K562 (cell line): ENCODE data around the gene PTGIS. TPM values are rescaled to one million over a fixed set of nuclear protein-coding genes. Genes with fewer than 3 reads are reported as not detected.

Experiments
- ATAC-seq: fragments of 200-7000 bp; cut with Tn5 transposase; 3 replicates; pipeline ENCODE4 v1.9.1; 2020; ENCODE audit warnings: moderate library complexity
- BruUV-seq: library from RNA; stranded (reverse); fragments of 400-500 nt; replicated peaks from 2 replicates; lab custom pipeline; 2021; lab: Mats Ljungman, UMichigan
- CTCF ChIA-PET: fragments of 300-600 bp; formaldehyde crosslinking; extraction: SDS; loops from one replicate; lab custom pipeline; 2021; ENCODE audit warnings: low intra/inter-chr PET ratio; lab: Yijun Ruan, JAX
- POLR2A ChIA-PET: fragments of 300-600, 350-650 bp; sonication (Branson Sonifier 250); formaldehyde crosslinking; extraction: SDS; loops from one replicate; lab custom pipeline; 2021; ENCODE audit warnings: antibody characterized with exemption, inconsistent platforms; lab: Yijun Ruan, JAX
- DNase-seq, 4 experiments: peaks; one replicate each; pipeline versions ENCODE4 v3.0.0 to v3.0.0-alpha.2; 2011 to 2018; ENCODE audit warnings: low spot score in 3 of 4, mixed read lengths in 3 of 4; ENCODE audit errors: extremely low read depth in 1 of 4
- FAIRE-seq: peaks from 2 replicates; lab custom pipeline; 2011; peaks lifted over from hg19 to GRCh38; lab: Jason Lieb, UNC
- H2AFZ ChIP-seq: 2 replicates; pipeline ENCODE4 v1.6.0; 2011; ENCODE audit warnings: low read depth, low read length, control low read depth, inconsistent platforms
- H3K27ac ChIP-seq: fragments of 200-600 bp; 3 replicates; pipeline ENCODE4 v1.8.0; 2011; ENCODE audit warnings: low read depth, mild to moderate bottlenecking, control low read depth, inconsistent platforms, low read length, moderate library complexity, mixed read lengths; ENCODE audit errors: extremely low read depth
- H3K27me3 ChIP-seq, 2 experiments: fragments of 300-600 bp in 1 of 2; 2 replicates in 1 of 2; 3 replicates in 1 of 2; pipeline versions ENCODE4 v1.6.0 to v1.8.0; 2011; ENCODE audit warnings: inconsistent platforms in 2 of 2, low read length in 2 of 2, mild to moderate bottlenecking in 1 of 2, mixed read lengths in 1 of 2, moderate library complexity in 1 of 2; ENCODE audit not compliant: control insufficient read depth in 2 of 2, insufficient read depth in 2 of 2
- H3K36me3 ChIP-seq: fragments of 300-600 bp; 3 replicates; pipeline ENCODE4 v1.8.0; 2011; ENCODE audit warnings: mild to moderate bottlenecking, low read length, inconsistent platforms; ENCODE audit not compliant: control insufficient read depth, insufficient read depth
- H3K4me1 ChIP-seq, 2 experiments: fragments of 200-600 bp in 1 of 2; replicated peaks in 1 of 2; 2 replicates in 1 of 2; 3 replicates in 1 of 2; pipeline versions ENCODE4 v1.5.1 to v1.8.0; 2011; ENCODE audit warnings: inconsistent platforms in 2 of 2, low read length in 2 of 2, mild to moderate bottlenecking in 1 of 2, mixed read lengths in 1 of 2, moderate library complexity in 1 of 2; ENCODE audit not compliant: control insufficient read depth in 2 of 2, insufficient read depth in 2 of 2
- H3K4me2 ChIP-seq: 2 replicates; pipeline ENCODE4 v1.6.1; 2011; ENCODE audit warnings: low read length, control low read depth, inconsistent platforms, mixed read lengths; ENCODE audit not compliant: insufficient read depth
- H3K4me3 ChIP-seq: fragments of 200-600 bp; sonication (generic), shearing (Covaris generic); 2 replicates; pipeline ENCODE4 v1.5.1; 2016; ENCODE audit warnings: control low read depth, inconsistent platforms
- H3K79me2 ChIP-seq: fragments of 200-600 bp; 3 replicates; pipeline ENCODE4 v1.8.0; 2011; ENCODE audit warnings: low read length, inconsistent platforms; ENCODE audit not compliant: control insufficient read depth, insufficient read depth
- H3K9ac ChIP-seq, 2 experiments: 2 replicates each; pipeline versions ENCODE4 v1.6.0 to v1.6.1; 2011; ENCODE audit warnings: low read depth in 2 of 2, low read length in 2 of 2, control low read depth in 1 of 2, inconsistent platforms in 1 of 2, mild to moderate bottlenecking in 1 of 2, mixed read lengths in 1 of 2; ENCODE audit not compliant: insufficient read depth in 1 of 2
- H3K9me1 ChIP-seq: one replicate; pipeline ENCODE4 v1.6.0; 2011; ENCODE audit warnings: inconsistent platforms, mild to moderate bottlenecking, low read length, moderate library complexity; ENCODE audit not compliant: control insufficient read depth, insufficient read depth
- H3K9me3 ChIP-seq: replicated peaks from 2 replicates; pipeline ENCODE4 v1.5.1; 2011; ENCODE audit warnings: low read depth, low read length, inconsistent platforms; ENCODE audit not compliant: control insufficient read depth, insufficient read depth
- H4K20me1 ChIP-seq: replicated peaks from 2 replicates; pipeline ENCODE4 v1.6.1; 2011; ENCODE audit warnings: low read length, inconsistent platforms, mixed read lengths; ENCODE audit not compliant: control insufficient read depth, insufficient read depth
- ASH1L ChIP-seq: fragments of 450-650 bp; IDR thresholded peaks from 2 replicates; pipeline ENCODE4 v1.6.1; 2018; ENCODE audit warnings: borderline replicate concordance, mild to moderate bottlenecking, low read depth; ENCODE audit not compliant: partially characterized antibody
- ETV1 ChIP-seq: fragments of 450-650 bp; conservative IDR thresholded peaks from 2 replicates; pipeline ENCODE4 v1.6.1; 2016; ENCODE audit warnings: missing genetic modification characterization, control low read depth, low read depth, missing compliant biosample characterization
- HNRNPH1 ChIP-seq: fragments of 200-400 bp; formaldehyde crosslinking; optimal IDR thresholded peaks from 2 replicates; pipeline ENCODE3; 2017; ENCODE audit warnings: low read depth, mild to moderate bottlenecking, low read length, moderate library complexity
- KDM2B ChIP-seq: fragments of 250-450 bp; sonication (Bioruptor Pico); IDR thresholded peaks from 2 replicates; pipeline ENCODE4 v1.8.0; 2021; ENCODE audit warnings: mild to moderate bottlenecking, moderate library complexity
- MBD2 ChIP-seq: sonication (generic); IDR thresholded peaks from 2 replicates; pipeline ENCODE4 v1.6.1; 2016; ENCODE audit warnings: low read depth, borderline replicate concordance
- ZBTB8A ChIP-seq: fragments of 450-650 bp; IDR thresholded peaks from 2 replicates; pipeline ENCODE4 v1.6.1; 2018; ENCODE audit warnings: mild to moderate bottlenecking, moderate library complexity; ENCODE audit not compliant: partially characterized antibody
- ZNF197 ChIP-seq: fragments of 200-800 bp; sonication (Bioruptor generic); IDR thresholded peaks from 2 replicates; pipeline ENCODE4 v1.6.1; 2016; ENCODE audit warnings: low read depth, missing genetic modification characterization, missing compliant biosample characterization
- WGBS: fragments of 100-300 bp; shearing (Covaris generic); methylation state at CpG from one replicate; pipeline ENCODE4 v1.1.6; 2016; ENCODE audit warnings: low coverage, mixed read lengths; ENCODE audit not compliant: insufficient coverage; ENCODE audit errors: missing lambda C conversion rate; 5-methylcytosine and 5-hydroxymethylcytosine counted together
- in situ Hi-C: fragments of 300-500 bp; cut with MboI; formaldehyde crosslinking; loops from 4 replicates; pipeline ENCODE4 v1.15.0; 2018; ENCODE audit warnings: inconsistent platforms, mixed read lengths
- intact Hi-C: fragments of 100-400 bp; cut with micrococcal nuclease; formaldehyde crosslinking; loops from 2 replicates; pipeline ENCODE4 v1.14.2; 2022
- polyA plus RNA-seq, 8 experiments: library from polyadenylated mRNA; depleted of rRNA in 4 of 8; stranded (reverse) in 5 of 8; unstranded in 3 of 8; fragments of >200 nt; fragmentation: Nextera tagmentation in 2 of 8; fragmentation: Illumina TruSeq in 1 of 8; extraction: Ambion mirVana in 2 of 8; extraction: Trizol in 1 of 8; gene quantifications; 2 replicates each; pipeline versions ENCODE4 v1.2.1 to v1.2.3, GENCODE V29; 2011 to 2014; ENCODE audit warnings: inconsistent platforms in 1 of 8, missing spikeins in 1 of 8
- total RNA-seq, 7 experiments: library from RNA; depleted of rRNA in 6 of 7; stranded (reverse); fragments of >200 nt in 6 of 7; fragmentation: Illumina TruSeq in 2 of 7; extraction: Trizol in 2 of 7; gene quantifications; 2 replicates each; pipeline versions ENCODE4 v1.2.1 to v1.2.3, GENCODE V29; 2011 to 2021; ENCODE audit warnings: low replicate concordance in 1 of 7

The PTGIS gene
- total and polyA plus RNA-seq, 9 of the 15 experiments (the other 6 are each of a cell fraction or from before 2014, with no cell fraction given): not detected

GRCh38 chr20:49518576-49518975 lies 49.4 kb downstream of the PTGIS start:
- FAIRE-seq (no peak), ATAC-seq (no peak), DNase-seq (no peak)
- peaks cover 2% of the 10 kb centered on the region; the same call in 1 of the 2 replicates for H4K20me1 ChIP-seq
- H3K9me1 ChIP-seq: no peaks in the 10 kb centered on the region
- no peak overlapping the region for H3K4me2 ChIP-seq
- H3K4me1 ChIP-seq: no peaks in the 10 kb centered on the region
- no TSS peak for BruUV-seq
- no peak overlapping the region for H2AFZ ChIP-seq
- H3K79me2 ChIP-seq: no peaks in the 10 kb centered on the region
- H3K27me3 ChIP-seq: peaks cover 3 to 32% of the 10 kb centered on the region in 2 experiments; a peak in 2 of 5 replicates
- POLR2A ChIA-PET: interaction anchor here (0.6 kb wide), 1 partner anchor 324 kb away, joined by 3 read pairs; no protein-coding TSS in a partner anchor
- H3K27ac ChIP-seq: no peak overlapping the region
- no peak overlapping the region for H3K9ac ChIP-seq
- TF ChIP-seq ETV1: no peak
- TF ChIP-seq ZNF197 (CRISPR knock-in tag): no peak
- TF ChIP-seq HNRNPH1: no peak
- no peak for TF ChIP-seq KDM2B (CRISPR knock-in tag)
- no peak for TF ChIP-seq ZBTB8A
- no peak for TF ChIP-seq ASH1L
- no peak for TF ChIP-seq MBD2
- H3K36me3 ChIP-seq: no peaks in the 10 kb centered on the region
- no peak overlapping the region for H3K4me3 ChIP-seq
- 0% methylated on average over 3 of the region's 5 CpGs for WGBS
- H3K9me3 ChIP-seq: no peaks in the 10 kb centered on the region
- in situ Hi-C loops (loop anchor here (10.0 kb wide), 1 partner anchor 184 kb away; no protein-coding TSS in a partner anchor), intact Hi-C loops (no loop called here)
- CTCF ChIA-PET: no interaction called here
